Measurements from ENCODE around the gene TTLL12. TPM values are rescaled to one million over a fixed set of nuclear protein-coding genes. Genes with fewer than 3 reads are reported as not detected.

Gene TTLL12
- total RNA-seq, 1 experiment from 2014 or later = 113 TPM

GRCh38 chr22:43180670-43181069 lies 6.3 kb downstream of the TTLL12 start:
- peaks cover 43% of the 10 kb centered on the region; the same call in 1 of the 2 replicates for H3K36me3 ChIP-seq (ENCODE audit: low read depth)
- H3K9me2 ChIP-seq (ENCODE audit: insufficient read depth) = no peaks in the 10 kb centered on the region
- H3K4me2 ChIP-seq = no peak overlapping the region
- H3F3A ChIP-seq (ENCODE audit: insufficient read depth, low read depth) = peaks cover 49% of the 10 kb centered on the region
- no peaks in the 10 kb centered on the region for H3K27me3 ChIP-seq (ENCODE audit: insufficient read depth, low read depth)
- H4K20me1 ChIP-seq (ENCODE audit: insufficient read depth) = peaks cover 26% of the 10 kb centered on the region; the same call in 1 of the 2 replicates
- no peak overlapping the region for H3K27ac ChIP-seq
- POLR2A ChIA-PET (ENCODE audit: unreplicated experiment) = no interaction called here
- no peak overlapping the region for H3K4me3 ChIP-seq
- no TSS peak for BruUV-seq (replicated peaks)
- TF ChIP-seq CTCF (conservative IDR thresholded peaks at IDR 0.05) (no peak), EZH2 (IDR thresholded peaks at IDR 0.05; ENCODE audit: low read depth) (no peak)
- CTCF ChIA-PET = no interaction called here
- intact Hi-C loops (cut with micrococcal nuclease; ENCODE audit: unreplicated experiment) = loop anchor here (1.0 kb wide), 1 partner anchor 48 kb away; no protein-coding TSS in a partner anchor
- H2AFZ ChIP-seq = no peak overlapping the region
- H3K79me2 ChIP-seq (ENCODE audit: low read depth) = peaks cover 54% of the 10 kb centered on the region
- no peaks in the 10 kb centered on the region for H3K9me3 ChIP-seq (ENCODE audit: insufficient read depth, low read depth)
- peaks cover 29% of the 10 kb centered on the region for H3K4me1 ChIP-seq (replicated peaks; ENCODE audit: insufficient read depth)
- DNase-seq = no peak

DNA sequence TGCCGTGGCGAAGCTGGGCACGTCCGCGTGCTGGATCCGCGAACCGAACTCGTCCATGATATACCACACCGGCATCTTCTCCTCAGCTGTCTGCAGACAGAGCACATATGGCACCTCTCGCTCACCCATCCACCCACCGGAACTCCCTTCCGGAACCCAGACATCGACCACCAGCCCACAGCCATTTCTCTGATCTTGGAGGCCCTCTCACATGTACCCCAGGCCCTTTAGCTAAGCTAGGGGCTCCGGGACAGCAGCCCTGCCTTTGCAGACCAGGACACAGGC lies 7.1 kb downstream of the TTLL12 start:
- intact Hi-C loops (cut with micrococcal nuclease; ENCODE audit: unreplicated experiment) = no loop called here
- Histone ChIP-seq H3K4me3 (no peak overlapping the region), H3K27me3 (ENCODE audit: insufficient read depth, low read depth) (no peaks in the 10 kb centered on the region), H3K9me2 (ENCODE audit: insufficient read depth) (no peaks in the 10 kb centered on the region), H3K36me3 (ENCODE audit: low read depth) (peaks cover 51% of the 10 kb centered on the region), H3K4me1 (replicated peaks; ENCODE audit: insufficient read depth) (peaks cover 21% of the 10 kb centered on the region), H2AFZ (no peak overlapping the region), H3F3A (ENCODE audit: insufficient read depth, low read depth) (peaks cover 45% of the 10 kb centered on the region), H3K27ac (no peak overlapping the region), H4K20me1 (ENCODE audit: insufficient read depth) (peaks cover 26% of the 10 kb centered on the region; the same call in 1 of the 2 replicates), H3K9me3 (ENCODE audit: insufficient read depth, low read depth) (no peaks in the 10 kb centered on the region), H3K79me2 (ENCODE audit: low read depth) (peaks cover 47% of the 10 kb centered on the region), H3K4me2 (no peak overlapping the region)
- ChIA-PET CTCF (no interaction called here), POLR2A (ENCODE audit: unreplicated experiment) (no interaction called here)
- DNase-seq = no peak
- TF ChIP-seq CTCF (conservative IDR thresholded peaks at IDR 0.05) (no peak), EZH2 (IDR thresholded peaks at IDR 0.05; ENCODE audit: low read depth) (no peak)
- BruUV-seq (replicated peaks) = no TSS peak

DNA sequence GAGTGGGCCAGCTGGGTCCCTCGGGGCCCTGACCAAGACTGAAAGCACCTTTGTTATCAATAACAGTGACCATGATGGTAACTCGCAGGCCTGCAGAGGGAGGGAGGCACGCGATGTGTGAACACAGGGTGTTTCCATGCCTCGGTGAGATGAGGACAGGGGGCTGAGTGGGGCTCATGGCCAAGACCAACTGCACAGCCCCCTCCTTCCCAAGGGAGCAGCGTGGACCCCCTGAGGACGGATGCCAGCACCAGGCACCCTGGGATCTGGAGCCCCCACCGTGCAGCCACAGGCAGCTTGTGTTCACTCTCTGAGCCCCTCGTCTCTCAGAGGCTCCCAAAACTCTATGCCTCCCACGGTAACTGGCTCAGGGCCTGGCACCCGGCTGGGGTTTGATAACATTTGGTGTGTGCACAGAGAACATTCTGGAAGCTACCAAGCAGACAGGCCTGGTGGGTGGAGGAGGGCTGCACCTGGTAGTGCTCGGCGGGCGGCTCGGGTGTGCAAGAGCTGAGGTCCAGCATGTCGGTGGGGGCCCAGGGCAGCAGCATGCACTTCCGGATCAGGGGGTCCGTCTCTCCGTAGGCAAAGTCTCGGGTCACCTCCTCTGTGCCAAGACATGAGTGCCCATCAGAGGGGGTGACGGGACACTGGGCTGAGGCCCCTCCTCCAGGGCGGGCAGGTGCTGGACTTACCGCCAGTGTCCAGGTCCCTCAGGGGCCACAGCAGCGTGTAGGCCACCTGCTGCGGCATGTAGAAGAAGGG lies 7.6 kb downstream of the TTLL12 start:
- H3K9me2 ChIP-seq (ENCODE audit: insufficient read depth) = no peaks in the 10 kb centered on the region
- H3K4me3 ChIP-seq = no peak overlapping the region
- CTCF ChIA-PET = no interaction called here
- BruUV-seq (replicated peaks) = no TSS peak
- no peak overlapping the region for H3K27ac ChIP-seq
- H3K79me2 ChIP-seq (ENCODE audit: low read depth) = peaks cover 42% of the 10 kb centered on the region
- intact Hi-C loops (cut with micrococcal nuclease; ENCODE audit: unreplicated experiment) = no loop called here
- H4K20me1 ChIP-seq (ENCODE audit: insufficient read depth) = peaks cover 26% of the 10 kb centered on the region; the same call in 1 of the 2 replicates
- no peak overlapping the region for H2AFZ ChIP-seq
- peaks cover 52% of the 10 kb centered on the region for H3K36me3 ChIP-seq (ENCODE audit: low read depth)
- TF ChIP-seq CTCF (conservative IDR thresholded peaks at IDR 0.05) = no peak
- no peak for TF ChIP-seq EZH2 (IDR thresholded peaks at IDR 0.05; ENCODE audit: low read depth)
- H3K4me1 ChIP-seq (replicated peaks; ENCODE audit: insufficient read depth) = peaks cover 16% of the 10 kb centered on the region
- H3F3A ChIP-seq (ENCODE audit: insufficient read depth, low read depth) = peaks cover 40% of the 10 kb centered on the region
- H3K9me3 ChIP-seq (ENCODE audit: insufficient read depth, low read depth) = no peaks in the 10 kb centered on the region
- H3K27me3 ChIP-seq (ENCODE audit: insufficient read depth, low read depth) = no peaks in the 10 kb centered on the region
- POLR2A ChIA-PET (ENCODE audit: unreplicated experiment) = interaction anchor here (0.6 kb wide), 1 partner anchor 8 kb away, joined by 3 read pairs; no protein-coding TSS in a partner anchor
- no peak for DNase-seq
- H3K4me2 ChIP-seq = no peak overlapping the region
